Measurements from ENCODE around the gene PRKCH.

PRKCH gene

GRCh38 chr14:61346221-61346620 lies 24.8 kb downstream of the PRKCH start:
- Mint-ChIP-seq H3K9me3 (peaks cover 4% of the 10 kb centered on the region), H3K4me1 (peaks cover 99% of the 10 kb centered on the region), H3K27ac (peak overlapping the region; percentile 98), H3K27me3 (no peaks in the 10 kb centered on the region), H3K36me3 (peaks cover 65% of the 10 kb centered on the region), H3K4me3 (peak overlapping the region; percentile 19)
- CTCF ChIA-PET, result interaction anchor here (0.7 to 2.3 kb wide), 3 partner anchors 13 to 130 kb away, joined by 3 to 9 read pairs (median 3); no protein-coding TSS in a partner anchor
- DNase-seq, result no peak

GRCh38 chr14:61346793-61347192 lies 25.4 kb downstream of the PRKCH start:
- no peaks in the 10 kb centered on the region for H3K27me3 Mint-ChIP-seq
- H3K4me3 Mint-ChIP-seq, result peak overlapping the region; percentile 16
- peak overlapping the region; percentile 98 for H3K27ac Mint-ChIP-seq
- no peak for DNase-seq
- H3K9me3 Mint-ChIP-seq, result peaks cover 4% of the 10 kb centered on the region
- CTCF ChIA-PET, result interaction anchor here (0.9 to 2.3 kb wide), 3 partner anchors 13 to 130 kb away, joined by 3 to 9 read pairs (median 3); no protein-coding TSS in a partner anchor
- H3K4me1 Mint-ChIP-seq, result peaks cover 99% of the 10 kb centered on the region
- peaks cover 64% of the 10 kb centered on the region for H3K36me3 Mint-ChIP-seq

- H3K36me3 Mint-ChIP-seq, result peaks cover 69% of the 10 kb centered on the region
- peak overlapping the region; percentile 88 for H3K27ac Mint-ChIP-seq
These were observed 26.6 kb downstream of the PRKCH start for GRCh38 chr14:61347826-61348443.

GRCh38 chr14:61350427-61351270 lies 29.3 kb downstream of the PRKCH start:
- DNase-seq, result peak; percentile 56
- Mint-ChIP-seq H3K4me3 (peak overlapping the region; percentile 42), H3K36me3 (peaks cover 64% of the 10 kb centered on the region), H3K27me3 (no peaks in the 10 kb centered on the region), H3K27ac (peak overlapping the region; percentile 88), H3K4me1 (peaks cover 92% of the 10 kb centered on the region), H3K9me3 (peaks cover 4% of the 10 kb centered on the region)
- CTCF ChIA-PET, result interaction anchor here (1.1 kb wide), 1 partner anchor 12 kb away, joined by 3 read pairs; no protein-coding TSS in a partner anchor

More at GRCh38 chr14:61347826-61348443, 26.6 kb downstream of the PRKCH start:
- CTCF ChIA-PET, result interaction anchor here (0.9 to 2.3 kb wide), 4 partner anchors 14 to 73 kb away, joined by 3 to 9 read pairs (median 3); no protein-coding TSS in a partner anchor
- Mint-ChIP-seq H3K4me3 (peak overlapping the region; percentile 64), H3K4me1 (peaks cover 99% of the 10 kb centered on the region), H3K27me3 (no peaks in the 10 kb centered on the region), H3K9me3 (peaks cover 4% of the 10 kb centered on the region)
- no peak for DNase-seq

- peak overlapping the region; percentile 88 for H3K27ac Mint-ChIP-seq
- H3K27me3 Mint-ChIP-seq, result no peaks in the 10 kb centered on the region
- no peak for DNase-seq
- H3K4me1 Mint-ChIP-seq, result peaks cover 92% of the 10 kb centered on the region
- H3K36me3 Mint-ChIP-seq, result peaks cover 68% of the 10 kb centered on the region
- CTCF ChIA-PET, result interaction anchor here (1.1 kb wide), 1 partner anchor 11 kb away, joined by 3 read pairs; no protein-coding TSS in a partner anchor
- peaks cover 4% of the 10 kb centered on the region for H3K9me3 Mint-ChIP-seq
- peak overlapping the region; percentile 42 for H3K4me3 Mint-ChIP-seq
These were observed 30.1 kb downstream of the PRKCH start for GRCh38 chr14:61351477-61351876.

- no peaks in the 10 kb centered on the region for H3K9me3 Mint-ChIP-seq
- CTCF ChIA-PET, result interaction anchor here (1.6 kb wide), 1 partner anchor 33 kb away, joined by 3 read pairs; no protein-coding TSS in a partner anchor
- peak; percentile 53 for DNase-seq
- H3K27me3 Mint-ChIP-seq, result no peaks in the 10 kb centered on the region
- H3K4me1 Mint-ChIP-seq, result peaks cover 87% of the 10 kb centered on the region
- peak overlapping the region; percentile 87 for H3K27ac Mint-ChIP-seq
- peaks cover 69% of the 10 kb centered on the region for H3K36me3 Mint-ChIP-seq
- H3K4me3 Mint-ChIP-seq, result peak overlapping the region; percentile 1
These were observed 34.5 kb downstream of the PRKCH start for GRCh38 chr14:61355892-61356325.

- no peak overlapping the region for H3K4me3 Mint-ChIP-seq
- H3K36me3 Mint-ChIP-seq, result peaks cover 68% of the 10 kb centered on the region
- no peaks in the 10 kb centered on the region for H3K27me3 Mint-ChIP-seq
- H3K27ac Mint-ChIP-seq, result peak overlapping the region; percentile 39
- H3K4me1 Mint-ChIP-seq, result peaks cover 81% of the 10 kb centered on the region
- CTCF ChIA-PET, result interaction anchor here (1.3 to 1.4 kb wide), 2 partner anchors 34 to 48 kb away, joined by 3 to 4 read pairs; no protein-coding TSS in a partner anchor
- no peak for DNase-seq
- no peaks in the 10 kb centered on the region for H3K9me3 Mint-ChIP-seq
These were observed 35.7 kb downstream of the PRKCH start for GRCh38 chr14:61357123-61357522.

- Mint-ChIP-seq H3K27me3 (no peaks in the 10 kb centered on the region), H3K9me3 (no peaks in the 10 kb centered on the region), H3K4me1 (peaks cover 71% of the 10 kb centered on the region), H3K36me3 (peaks cover 63% of the 10 kb centered on the region), H3K4me3 (no peak overlapping the region), H3K27ac (peak overlapping the region; percentile 71)
- CTCF ChIA-PET, result interaction anchor here (1.4 kb wide), 1 partner anchor 36 kb away, joined by 3 read pairs; no protein-coding TSS in a partner anchor
- no peak for DNase-seq
These were observed 37.3 kb downstream of the PRKCH start for GRCh38 chr14:61358554-61359226.

GRCh38 chr14:61360796-61361525 lies 39.6 kb downstream of the PRKCH start:
- H3K4me3 Mint-ChIP-seq, result no peak overlapping the region
- H3K27me3 Mint-ChIP-seq, result no peaks in the 10 kb centered on the region
- peaks cover 51% of the 10 kb centered on the region for H3K4me1 Mint-ChIP-seq
- DNase-seq, result no peak
- H3K27ac Mint-ChIP-seq, result peak overlapping the region; percentile 16
- H3K36me3 Mint-ChIP-seq, result peaks cover 51% of the 10 kb centered on the region
- no peaks in the 10 kb centered on the region for H3K9me3 Mint-ChIP-seq
- CTCF ChIA-PET, result interaction anchor here (1.3 kb wide), 2 partner anchors 22 to 476 kb away, joined by 3 read pairs; no protein-coding TSS in a partner anchor

GRCh38 chr14:61362072-61362750 lies 40.8 kb downstream of the PRKCH start:
- Mint-ChIP-seq H3K4me3 (no peak overlapping the region), H3K27me3 (no peaks in the 10 kb centered on the region), H3K4me1 (peaks cover 38% of the 10 kb centered on the region), H3K36me3 (peaks cover 44% of the 10 kb centered on the region), H3K27ac (no peak overlapping the region), H3K9me3 (no peaks in the 10 kb centered on the region)
- CTCF ChIA-PET, result interaction anchor here (1.3 kb wide), 2 partner anchors 11 to 475 kb away, joined by 3 read pairs; no protein-coding TSS in a partner anchor
- no peak for DNase-seq

GRCh38 chr14:61364243-61364642 lies 42.9 kb downstream of the PRKCH start:
- CTCF ChIA-PET, result no interaction called here
- Mint-ChIP-seq H3K36me3 (peaks cover 36% of the 10 kb centered on the region), H3K9me3 (no peaks in the 10 kb centered on the region), H3K27ac (no peak overlapping the region), H3K27me3 (no peaks in the 10 kb centered on the region), H3K4me3 (no peak overlapping the region), H3K4me1 (peaks cover 34% of the 10 kb centered on the region)
- DNase-seq, result no peak

GRCh38 chr14:61365667-61366212 lies 44.4 kb downstream of the PRKCH start:
- Mint-ChIP-seq H3K36me3 (peaks cover 40% of the 10 kb centered on the region), H3K9me3 (no peaks in the 10 kb centered on the region), H3K4me3 (no peak overlapping the region), H3K27me3 (no peaks in the 10 kb centered on the region), H3K27ac (no peak overlapping the region), H3K4me1 (peaks cover 37% of the 10 kb centered on the region)
- CTCF ChIA-PET, result interaction anchor here (0.8 to 2.0 kb wide), 3 partner anchors 22 to 95 kb away, joined by 3 to 4 read pairs (median 4); no protein-coding TSS in a partner anchor
- no peak for DNase-seq
